NCI-H524 treated with DMSO at 0.1 percent for 48 hours (cell line): Measurements from ENCODE around the gene CCDC171.

Experiments
- DNase-seq: peaks from one replicate; lab custom pipeline; 2025; lab: John Stamatoyannopoulos, UW

CCDC171 gene

GRCh38 chr9:16001856-16002255, 449.0 kb downstream of the CCDC171 start:
- no peak for DNase-seq

- DNase-seq: no peak
Measured at GRCh38 chr9:16002816-16003215, 450.0 kb downstream of the CCDC171 start.

GRCh38 chr9:16003785-16004184, 450.9 kb downstream of the CCDC171 start:
- no peak for DNase-seq

- no peak for DNase-seq
Measured at GRCh38 chr9:16004613-16005012, 451.8 kb downstream of the CCDC171 start.

GRCh38 chr9:16010221-16010620, 457.4 kb downstream of the CCDC171 start:
- no peak for DNase-seq

GRCh38 chr9:16012621-16013020, 459.8 kb downstream of the CCDC171 start:
- no peak for DNase-seq

- no peak for DNase-seq
Measured at GRCh38 chr9:16013366-16013765, 460.5 kb downstream of the CCDC171 start.

- DNase-seq: no peak
Measured at GRCh38 chr9:16013826-16014225, 461.0 kb downstream of the CCDC171 start.

- DNase-seq: no peak
Measured at GRCh38 chr9:16022228-16022627, 469.4 kb downstream of the CCDC171 start.

- DNase-seq: no peak
Measured at GRCh38 chr9:16023446-16023845, 470.6 kb downstream of the CCDC171 start.
